Measurements from ENCODE around the gene ZFYVE9. TPM values are rescaled to one million over a fixed set of nuclear protein-coding genes. Genes with fewer than 3 reads are reported as not detected.
"Not testable (repeated sequence)": the region's sequence is repeated elsewhere in the genome, so short reads cannot be mapped to it uniquely, and the experiment has no call there.

ZFYVE9 gene, protein sequence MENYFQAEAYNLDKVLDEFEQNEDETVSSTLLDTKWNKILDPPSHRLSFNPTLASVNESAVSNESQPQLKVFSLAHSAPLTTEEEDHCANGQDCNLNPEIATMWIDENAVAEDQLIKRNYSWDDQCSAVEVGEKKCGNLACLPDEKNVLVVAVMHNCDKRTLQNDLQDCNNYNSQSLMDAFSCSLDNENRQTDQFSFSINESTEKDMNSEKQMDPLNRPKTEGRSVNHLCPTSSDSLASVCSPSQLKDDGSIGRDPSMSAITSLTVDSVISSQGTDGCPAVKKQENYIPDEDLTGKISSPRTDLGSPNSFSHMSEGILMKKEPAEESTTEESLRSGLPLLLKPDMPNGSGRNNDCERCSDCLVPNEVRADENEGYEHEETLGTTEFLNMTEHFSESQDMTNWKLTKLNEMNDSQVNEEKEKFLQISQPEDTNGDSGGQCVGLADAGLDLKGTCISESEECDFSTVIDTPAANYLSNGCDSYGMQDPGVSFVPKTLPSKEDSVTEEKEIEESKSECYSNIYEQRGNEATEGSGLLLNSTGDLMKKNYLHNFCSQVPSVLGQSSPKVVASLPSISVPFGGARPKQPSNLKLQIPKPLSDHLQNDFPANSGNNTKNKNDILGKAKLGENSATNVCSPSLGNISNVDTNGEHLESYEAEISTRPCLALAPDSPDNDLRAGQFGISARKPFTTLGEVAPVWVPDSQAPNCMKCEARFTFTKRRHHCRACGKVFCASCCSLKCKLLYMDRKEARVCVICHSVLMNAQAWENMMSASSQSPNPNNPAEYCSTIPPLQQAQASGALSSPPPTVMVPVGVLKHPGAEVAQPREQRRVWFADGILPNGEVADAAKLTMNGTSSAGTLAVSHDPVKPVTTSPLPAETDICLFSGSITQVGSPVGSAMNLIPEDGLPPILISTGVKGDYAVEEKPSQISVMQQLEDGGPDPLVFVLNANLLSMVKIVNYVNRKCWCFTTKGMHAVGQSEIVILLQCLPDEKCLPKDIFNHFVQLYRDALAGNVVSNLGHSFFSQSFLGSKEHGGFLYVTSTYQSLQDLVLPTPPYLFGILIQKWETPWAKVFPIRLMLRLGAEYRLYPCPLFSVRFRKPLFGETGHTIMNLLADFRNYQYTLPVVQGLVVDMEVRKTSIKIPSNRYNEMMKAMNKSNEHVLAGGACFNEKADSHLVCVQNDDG (N-terminal part only)
- polyA plus RNA-seq, result 10 to 100 TPM in 1 of 4 donors, 1 to 10 TPM in 3; 3.6 to 14.2 (median 5.0) TPM
- long read RNA-seq, donor 1, result 0 reads
- long read RNA-seq, donor 2, result 0 reads
- long read RNA-seq, donor 3, result 0 reads
- long read RNA-seq, donor 4, result 0 reads
- long read RNA-seq, donor 5, result 0 reads
- long read RNA-seq, donor 6, result 0 reads
- long read RNA-seq, donor 7, result 0 reads
- long read RNA-seq, donor 8, result 0 reads
- long read RNA-seq, donor 9, result 0 reads
- long read RNA-seq, donor 10, full-length matches to known transcripts, result 1 of 1 reads
- long read RNA-seq, donor 10, partial matches to known transcripts, result 0 of 1 reads
- long read RNA-seq, donor 10, other reads (novel, unspliced or antisense), result 0 of 1 reads

- Histone ChIP-seq H3K36me3 (ENCODE audit: control insufficient read depth in 3 of 3, insufficient read depth in 2 of 3, low read depth in 1 of 3, low read length in 3 of 3) (no peaks in the 10 kb centered on the region), H3K4me3 (ENCODE audit: low read depth in 1 of 3, low read length in 3 of 3) (peak within 1 kb of the TSS; percentile 73 to 94 (median 84)), H3K27ac (ENCODE audit: low read depth in 1 of 3, low read length in 2 of 3) (peak within 1 kb of the TSS; percentile 80 to 90 (median 84)), H3K9me3 (ENCODE audit: control insufficient read depth in 2 of 2, insufficient read depth in 1 of 2, low read depth in 1 of 2, low read length in 1 of 2) (no peaks in the 10 kb centered on the region), H3K27me3 (ENCODE audit: control insufficient read depth in 3 of 3, insufficient read depth in 3 of 3, low read length in 3 of 3) (no peaks in the 10 kb centered on the region), H3K4me1 (ENCODE audit: control insufficient read depth in 3 of 3, insufficient read depth in 2 of 3, low read depth in 1 of 3, low read length in 2 of 3) (peaks cover 0 to 11% (median 5%) of the 10 kb centered on the region in 3 donors)
- WGBS, 3 donors, result 1 to 2% (median 1%) methylated on average over 17 to 72 of the region's 72 CpGs
- FAIRE-seq (no peak), DNase-seq (peak; percentile 72 to 94)
Measured at GRCh38 chr1:52141513-52142219, at the start of gene ZFYVE9. TSS of gene ZFYVE9 (plus strand) at chr1:52142089. CDS start at chr1:52233207, 91,118 bp downstream.

DNA sequence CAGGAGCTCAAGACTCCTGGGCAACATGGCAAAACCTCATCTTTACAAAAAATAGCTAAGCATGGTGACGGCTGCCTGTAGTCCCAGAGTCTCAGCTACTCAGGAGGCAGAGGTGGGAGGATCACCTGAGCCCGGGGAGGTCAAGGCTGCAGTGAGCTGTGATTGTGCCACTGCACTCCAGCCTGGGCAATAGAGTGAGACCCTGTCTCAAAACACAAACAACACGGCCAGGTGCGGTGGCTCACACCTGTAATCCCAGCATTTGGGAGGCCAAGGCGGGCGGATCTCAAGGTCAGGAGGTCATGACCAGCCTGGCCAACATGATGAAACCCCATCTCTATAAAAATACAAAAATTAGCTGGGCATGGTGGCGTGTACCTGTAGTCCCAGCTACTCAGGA is 47.6 kb upstream of the ZFYVE9 start:
- H3K27ac ChIP-seq (ENCODE audit: low read depth in 1 of 3, low read length in 2 of 3); H3K4me3 ChIP-seq (ENCODE audit: low read depth in 1 of 3, low read length in 3 of 3); H3K36me3 ChIP-seq (ENCODE audit: control insufficient read depth in 3 of 3, insufficient read depth in 2 of 3, low read depth in 1 of 3, low read length in 3 of 3); DNase-seq; H3K27me3 ChIP-seq (ENCODE audit: control insufficient read depth in 3 of 3, insufficient read depth in 3 of 3, low read length in 3 of 3); H3K9me3 ChIP-seq (ENCODE audit: control insufficient read depth in 2 of 2, insufficient read depth in 1 of 2, low read depth in 1 of 2, low read length in 1 of 2); H3K4me1 ChIP-seq (ENCODE audit: control insufficient read depth in 3 of 3, insufficient read depth in 2 of 3, low read depth in 1 of 3, low read length in 2 of 3); FAIRE-seq: not testable (repeated sequence)
- 80 to 91% (median 87%) methylated on average over 7 of the region's 7 CpGs for WGBS, 3 donors

DNA sequence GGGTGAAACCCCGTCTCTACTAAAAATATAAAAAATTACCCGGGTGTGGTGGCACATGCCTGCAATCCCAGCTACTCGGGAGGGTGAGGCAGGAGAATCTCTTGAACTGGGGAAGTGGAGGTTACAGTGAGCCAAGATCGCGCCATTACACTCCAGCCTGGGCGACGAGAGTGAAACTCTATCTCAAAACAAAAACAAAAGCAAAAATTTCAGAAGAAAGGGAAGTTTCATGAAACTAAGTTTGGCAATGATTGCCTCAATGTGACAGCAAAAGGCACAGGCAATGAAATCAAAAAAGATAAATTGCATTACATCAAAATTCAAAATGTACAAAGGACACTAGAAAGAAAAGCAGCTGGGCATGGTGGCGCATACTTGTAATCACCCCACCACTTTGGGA is 45.7 kb upstream of the ZFYVE9 start:
- Histone ChIP-seq H3K9me3 (ENCODE audit: control insufficient read depth in 2 of 2, insufficient read depth in 1 of 2, low read depth in 1 of 2, low read length in 1 of 2) (no peaks in the 10 kb centered on the region), H3K4me3 (ENCODE audit: low read depth in 1 of 3, low read length in 3 of 3) (no peak overlapping the region), H3K27me3 (ENCODE audit: control insufficient read depth in 3 of 3, insufficient read depth in 3 of 3, low read length in 3 of 3) (peaks cover 0 to 2% (median 0%) of the 10 kb centered on the region in 3 donors), H3K27ac (ENCODE audit: low read depth in 1 of 3, low read length in 2 of 3) (no peak overlapping the region), H3K36me3 (ENCODE audit: control insufficient read depth in 3 of 3, insufficient read depth in 2 of 3, low read depth in 1 of 3, low read length in 3 of 3) (peaks cover 0 to 7% (median 0%) of the 10 kb centered on the region in 3 donors), H3K4me1 (ENCODE audit: control insufficient read depth in 3 of 3, insufficient read depth in 2 of 3, low read depth in 1 of 3, low read length in 2 of 3) (no peaks in the 10 kb centered on the region)
- no peak for FAIRE-seq
- whole genome bisulfite sequencing, 3 donors, result 54 to 66% (median 55%) methylated on average over 8 of the region's 8 CpGs
- DNase-seq, result no peak

DNA sequence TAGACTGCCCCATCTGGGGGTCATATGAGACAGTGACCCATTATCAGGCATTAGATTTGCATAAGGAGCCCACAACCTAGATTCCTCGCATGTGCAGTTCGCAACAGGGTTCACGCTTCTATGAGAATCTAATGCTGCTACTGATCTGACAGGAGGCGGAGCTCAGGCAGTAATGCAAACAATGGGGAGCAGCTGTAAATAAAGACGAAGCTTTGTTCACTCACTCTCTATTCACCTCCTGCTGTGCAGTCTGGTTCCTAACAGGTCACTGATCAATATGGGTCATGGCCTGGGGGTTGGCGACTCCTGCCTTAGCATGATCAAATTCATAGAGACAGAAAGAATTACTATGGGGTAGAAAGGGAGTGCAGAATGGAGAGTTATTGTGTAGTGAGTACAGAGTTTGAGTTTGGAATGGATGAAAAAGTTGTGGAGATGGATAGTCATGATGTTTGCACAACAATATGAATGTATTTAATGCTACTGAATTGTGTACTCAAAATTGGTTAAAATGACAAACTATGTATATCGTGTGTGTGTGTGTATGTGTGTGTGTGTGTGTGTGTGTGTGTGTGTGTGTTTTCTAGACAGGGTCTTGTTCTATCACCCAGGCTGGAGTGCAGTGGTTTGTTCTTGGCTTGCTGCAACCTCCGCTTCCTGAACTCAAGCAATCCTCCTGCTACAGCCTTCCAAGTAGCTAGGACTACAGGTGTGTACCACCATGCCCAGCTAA is 43.6 kb upstream of the ZFYVE9 start:
- H3K4me3 ChIP-seq (ENCODE audit: low read depth in 1 of 3, low read length in 3 of 3), result no peak overlapping the region
- DNase-seq (no peak), FAIRE-seq (no peak)
- peaks cover 0 to 2% (median 0%) of the 10 kb centered on the region in 3 donors for H3K27me3 ChIP-seq (ENCODE audit: control insufficient read depth in 3 of 3, insufficient read depth in 3 of 3, low read length in 3 of 3)
- no peaks in the 10 kb centered on the region for H3K36me3 ChIP-seq (ENCODE audit: control insufficient read depth in 3 of 3, insufficient read depth in 2 of 3, low read depth in 1 of 3, low read length in 3 of 3)
- no peaks in the 10 kb centered on the region for H3K9me3 ChIP-seq (ENCODE audit: control insufficient read depth in 2 of 2, insufficient read depth in 1 of 2, low read depth in 1 of 2, low read length in 1 of 2)
- WGBS, 3 donors, result 29 to 50% (median 36%) methylated on average over 8 of the region's 8 CpGs
- no peaks in the 10 kb centered on the region for H3K4me1 ChIP-seq (ENCODE audit: control insufficient read depth in 3 of 3, insufficient read depth in 2 of 3, low read depth in 1 of 3, low read length in 2 of 3)
- H3K27ac ChIP-seq (ENCODE audit: low read depth in 1 of 3, low read length in 2 of 3), result no peak overlapping the region

DNA sequence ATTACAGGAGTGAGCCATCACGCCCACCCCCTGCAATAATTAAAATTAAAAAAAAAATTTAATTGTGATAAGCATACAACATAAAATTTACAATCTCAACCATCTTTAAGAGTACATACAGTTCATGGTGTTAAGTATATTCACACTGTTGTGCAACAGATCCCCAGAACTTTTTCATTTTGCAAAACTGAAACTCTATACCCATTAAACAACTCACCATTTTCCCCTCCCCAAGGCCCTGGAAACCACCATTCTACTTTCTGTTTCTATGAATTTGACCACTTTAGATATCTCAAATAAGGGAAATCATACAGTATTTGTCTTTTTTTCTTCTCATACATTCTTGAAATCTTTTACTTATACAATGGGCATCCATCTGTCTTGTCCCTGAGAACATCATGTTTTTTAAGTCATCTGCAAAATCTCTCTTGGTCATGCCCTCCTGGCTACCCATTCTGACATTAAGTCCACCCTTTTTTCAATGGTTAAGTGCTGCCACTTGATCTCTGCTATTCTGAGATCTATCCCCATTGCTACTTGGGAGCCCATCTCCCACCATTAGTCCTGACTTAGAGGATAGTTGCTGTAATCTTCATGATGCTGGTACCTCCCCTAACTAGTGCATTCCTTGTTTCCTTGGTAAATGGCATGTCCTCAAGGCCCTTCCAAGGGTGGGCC is 39.4 kb upstream of the ZFYVE9 start:
- FAIRE-seq (no peak), DNase-seq (no peak)
- Histone ChIP-seq H3K27ac (ENCODE audit: low read depth in 1 of 3, low read length in 2 of 3) (no peak overlapping the region), H3K4me3 (ENCODE audit: low read depth in 1 of 3, low read length in 3 of 3) (no peak overlapping the region), H3K9me3 (ENCODE audit: control insufficient read depth in 2 of 2, insufficient read depth in 1 of 2, low read depth in 1 of 2, low read length in 1 of 2) (no peaks in the 10 kb centered on the region), H3K27me3 (ENCODE audit: control insufficient read depth in 3 of 3, insufficient read depth in 3 of 3, low read length in 3 of 3) (peaks cover 0 to 2% (median 0%) of the 10 kb centered on the region in 3 donors), H3K4me1 (ENCODE audit: control insufficient read depth in 3 of 3, insufficient read depth in 2 of 3, low read depth in 1 of 3, low read length in 2 of 3) (no peaks in the 10 kb centered on the region), H3K36me3 (ENCODE audit: control insufficient read depth in 3 of 3, insufficient read depth in 2 of 3, low read depth in 1 of 3, low read length in 3 of 3) (no peaks in the 10 kb centered on the region)
- WGBS, 3 donors, result 80 to 100% (median 95%) methylated on average over 1 of the region's 1 CpG

- DNase-seq, result no peak
- H3K9me3 ChIP-seq (ENCODE audit: control insufficient read depth in 2 of 2, insufficient read depth in 1 of 2, low read depth in 1 of 2, low read length in 1 of 2), result no peaks in the 10 kb centered on the region
- no peak overlapping the region for H3K27ac ChIP-seq (ENCODE audit: low read depth in 1 of 3, low read length in 2 of 3)
- H3K4me1 ChIP-seq (ENCODE audit: control insufficient read depth in 3 of 3, insufficient read depth in 2 of 3, low read depth in 1 of 3, low read length in 2 of 3), result no peaks in the 10 kb centered on the region
- no peaks in the 10 kb centered on the region for H3K36me3 ChIP-seq (ENCODE audit: control insufficient read depth in 3 of 3, insufficient read depth in 2 of 3, low read depth in 1 of 3, low read length in 3 of 3)
- H3K27me3 ChIP-seq (ENCODE audit: control insufficient read depth in 3 of 3, insufficient read depth in 3 of 3, low read length in 3 of 3), result no peaks in the 10 kb centered on the region
- no peak overlapping the region for H3K4me3 ChIP-seq (ENCODE audit: low read depth in 1 of 3, low read length in 3 of 3)
- no peak for FAIRE-seq
Measured at GRCh38 chr1:52111492-52111891, 30.4 kb upstream of the ZFYVE9 start.

DNA sequence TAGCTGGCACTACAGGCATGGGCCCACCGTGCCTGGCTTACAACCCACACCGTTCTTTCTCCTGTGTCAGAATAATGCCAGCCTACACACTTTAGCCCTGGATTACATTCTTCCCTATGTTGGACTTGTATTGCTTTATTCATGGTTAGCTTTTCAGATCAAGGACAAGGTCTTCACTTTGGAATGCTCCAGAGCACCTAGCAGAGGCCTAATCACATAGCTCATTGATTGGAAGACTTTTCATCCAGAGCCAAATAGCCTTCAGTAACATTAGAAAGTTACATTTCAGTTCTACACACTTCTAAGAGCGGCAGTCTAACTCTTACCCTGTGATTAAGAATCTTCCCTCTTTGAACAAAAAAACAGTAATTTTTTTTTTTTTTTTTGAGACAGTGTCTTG is 29.4 kb upstream of the ZFYVE9 start:
- Histone ChIP-seq H3K27ac (ENCODE audit: low read depth in 1 of 3, low read length in 2 of 3) (no peak overlapping the region), H3K27me3 (ENCODE audit: control insufficient read depth in 3 of 3, insufficient read depth in 3 of 3, low read length in 3 of 3) (no peaks in the 10 kb centered on the region), H3K36me3 (ENCODE audit: control insufficient read depth in 3 of 3, insufficient read depth in 2 of 3, low read depth in 1 of 3, low read length in 3 of 3) (no peaks in the 10 kb centered on the region), H3K4me1 (ENCODE audit: control insufficient read depth in 3 of 3, insufficient read depth in 2 of 3, low read depth in 1 of 3, low read length in 2 of 3) (no peaks in the 10 kb centered on the region), H3K4me3 (ENCODE audit: low read depth in 1 of 3, low read length in 3 of 3) (no peak overlapping the region), H3K9me3 (ENCODE audit: control insufficient read depth in 2 of 2, insufficient read depth in 1 of 2, low read depth in 1 of 2, low read length in 1 of 2) (no peaks in the 10 kb centered on the region)
- FAIRE-seq, result no peak
- 92 to 98% (median 96%) methylated on average over 3 of the region's 3 CpGs for WGBS, 3 donors
- DNase-seq, result no peak

All from small intestine (tissue), 16 donors.